ENCODE data around the gene SRGAP1.
"Not testable (repeated sequence)": the region's sequence is repeated elsewhere in the genome, so short reads cannot be mapped to it uniquely, and the experiment has no call there.

SRGAP1 gene

GRCh38 chr12:64137117-64137516 lies 292.6 kb downstream of the SRGAP1 start:
- DNase-seq, result no peak

GRCh38 chr12:64139021-64139420 lies 294.5 kb downstream of the SRGAP1 start:
- DNase-seq, result no peak

GRCh38 chr12:64142382-64142781 lies 297.9 kb downstream of the SRGAP1 start:
- no peak for DNase-seq

GRCh38 chr12:64142784-64143183 lies 298.3 kb downstream of the SRGAP1 start:
- no peak for DNase-seq

- no peak for DNase-seq
These were observed 300.7 kb downstream of the SRGAP1 start for GRCh38 chr12:64145226-64145625.

GRCh38 chr12:64147011-64147631 lies 302.6 kb downstream of the SRGAP1 start:
- DNase-seq, result no peak

GRCh38 chr12:64147875-64148274 lies 303.4 kb downstream of the SRGAP1 start:
- DNase-seq, result no peak

- no peak for DNase-seq
These were observed 310.2 kb downstream of the SRGAP1 start for GRCh38 chr12:64154677-64155076.

GRCh38 chr12:64157110-64157509 lies 312.6 kb downstream of the SRGAP1 start:
- no peak for DNase-seq

GRCh38 chr12:64160021-64160710 lies 315.7 kb downstream of the SRGAP1 start:
- DNase-seq, result no peak

GRCh38 chr12:64160711-64161060 lies 316.2 kb downstream of the SRGAP1 start:
- no peak for DNase-seq

GRCh38 chr12:64166606-64167005 lies 322.1 kb downstream of the SRGAP1 start:
- DNase-seq, result not testable (repeated sequence)

- not testable (repeated sequence) for DNase-seq
These were observed 322.5 kb downstream of the SRGAP1 start for GRCh38 chr12:64167041-64167440.

GRCh38 chr12:64170024-64170423 lies 325.5 kb downstream of the SRGAP1 start:
- no peak for DNase-seq

GRCh38 chr12:64170730-64171129 lies 326.2 kb downstream of the SRGAP1 start:
- no peak for DNase-seq

- no peak for DNase-seq
These were observed 327.2 kb downstream of the SRGAP1 start for GRCh38 chr12:64171715-64172114.

- no peak for DNase-seq
These were observed 327.9 kb downstream of the SRGAP1 start for GRCh38 chr12:64172143-64172970.

- DNase-seq, result no peak
These were observed 329.0 kb downstream of the SRGAP1 start for GRCh38 chr12:64173456-64173855.

GRCh38 chr12:64175254-64175945 lies 330.9 kb downstream of the SRGAP1 start:
- DNase-seq, result no peak

- no peak for DNase-seq
These were observed 332.5 kb downstream of the SRGAP1 start for GRCh38 chr12:64177001-64177400.

GRCh38 chr12:64178122-64178521 lies 333.6 kb downstream of the SRGAP1 start:
- no peak for DNase-seq

GRCh38 chr12:64180951-64181350 lies 336.5 kb downstream of the SRGAP1 start:
- DNase-seq, result no peak

Data from hematopoietic multipotent progenitor cell treated with erythropoietin and hydrocortisone succinate and interleukin-3 and kit ligand, for 8 days (in vitro differentiated cells).